Measurements from ENCODE around the gene FBXO21. TPM values are rescaled to one million over a fixed set of nuclear protein-coding genes. Genes with fewer than 3 reads are reported as not detected.

The FBXO21 gene
- total RNA-seq, 3 donors from 2014 or later: 64.0 to 99.0 (median 65.3) TPM

DNA sequence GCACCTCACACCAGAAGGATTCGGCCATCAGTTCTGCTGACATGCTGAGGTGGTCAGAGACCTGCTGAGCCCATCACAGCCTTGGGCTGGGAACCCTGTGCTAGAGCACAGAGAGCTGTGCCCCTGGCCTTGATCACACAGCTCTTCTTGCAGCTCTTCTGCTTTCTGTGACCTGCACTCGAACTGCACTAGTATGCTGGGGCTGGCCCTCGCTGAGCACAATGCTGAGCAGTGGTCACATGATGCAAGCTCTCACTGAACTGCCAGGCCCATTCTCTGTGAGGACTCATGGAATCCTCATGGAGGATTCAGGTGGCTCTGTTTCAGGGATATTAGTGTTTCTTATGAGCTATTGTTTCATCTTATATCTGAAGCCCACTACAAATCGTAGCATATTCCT, 22.5 kb downstream of the FBXO21 start:
- Histone ChIP-seq H3K27me3 (no peaks in the 10 kb centered on the region), H3K27ac (no peak overlapping the region), H3K9me3 (no peaks in the 10 kb centered on the region), H3K4me3 (no peak overlapping the region), H3K36me3 (no peaks in the 10 kb centered on the region), H3K4me1 (no peaks in the 10 kb centered on the region)
- no peak for DNase-seq (ENCODE audit: low spot score in 2 of 2)
- TF ChIP-seq POLR2AphosphoS5 (IDR thresholded peaks at IDR 0.05) (no peak), POLR2A (IDR thresholded peaks at IDR 0.05) (no peak)
- TF ChIP-seq, protein P1, sequence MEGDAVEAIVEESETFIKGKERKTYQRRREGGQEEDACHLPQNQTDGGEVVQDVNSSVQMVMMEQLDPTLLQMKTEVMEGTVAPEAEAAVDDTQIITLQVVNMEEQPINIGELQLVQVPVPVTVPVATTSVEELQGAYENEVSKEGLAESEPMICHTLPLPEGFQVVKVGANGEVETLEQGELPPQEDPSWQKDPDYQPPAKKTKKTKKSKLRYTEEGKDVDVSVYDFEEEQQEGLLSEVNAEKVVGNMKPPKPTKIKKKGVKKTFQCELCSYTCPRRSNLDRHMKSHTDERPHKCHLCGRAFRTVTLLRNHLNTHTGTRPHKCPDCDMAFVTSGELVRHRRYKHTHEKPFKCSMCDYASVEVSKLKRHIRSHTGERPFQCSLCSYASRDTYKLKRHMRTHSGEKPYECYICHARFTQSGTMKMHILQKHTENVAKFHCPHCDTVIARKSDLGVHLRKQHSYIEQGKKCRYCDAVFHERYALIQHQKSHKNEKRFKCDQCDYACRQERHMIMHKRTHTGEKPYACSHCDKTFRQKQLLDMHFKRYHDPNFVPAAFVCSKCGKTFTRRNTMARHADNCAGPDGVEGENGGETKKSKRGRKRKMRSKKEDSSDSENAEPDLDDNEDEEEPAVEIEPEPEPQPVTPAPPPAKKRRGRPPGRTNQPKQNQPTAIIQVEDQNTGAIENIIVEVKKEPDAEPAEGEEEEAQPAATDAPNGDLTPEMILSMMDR (IDR thresholded peaks at IDR 0.05): no peak
- intact Hi-C loops (cut with DNase I; ENCODE audit: low total_unique reads): no loop called here

DNA sequence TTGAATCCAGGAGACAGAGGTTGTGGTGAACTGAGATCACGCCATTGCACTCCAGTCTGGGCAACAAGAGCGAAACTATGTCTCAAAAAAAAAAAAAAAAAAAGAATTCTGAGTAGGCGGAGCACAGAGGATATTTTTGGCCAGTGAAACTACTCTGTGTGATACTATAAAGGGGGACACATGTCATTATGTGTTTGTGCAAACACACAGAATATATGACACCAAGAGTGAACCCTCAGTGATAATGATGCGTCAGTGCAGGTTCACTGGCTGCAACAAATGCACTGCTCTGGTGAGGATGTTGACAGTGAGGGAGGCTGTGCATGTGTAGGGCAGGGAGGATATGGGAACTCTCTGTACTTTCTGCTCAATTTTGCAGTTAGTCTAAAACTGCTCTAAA, 24.2 kb downstream of the FBXO21 start:
- H3K4me1 ChIP-seq: no peaks in the 10 kb centered on the region

DNA sequence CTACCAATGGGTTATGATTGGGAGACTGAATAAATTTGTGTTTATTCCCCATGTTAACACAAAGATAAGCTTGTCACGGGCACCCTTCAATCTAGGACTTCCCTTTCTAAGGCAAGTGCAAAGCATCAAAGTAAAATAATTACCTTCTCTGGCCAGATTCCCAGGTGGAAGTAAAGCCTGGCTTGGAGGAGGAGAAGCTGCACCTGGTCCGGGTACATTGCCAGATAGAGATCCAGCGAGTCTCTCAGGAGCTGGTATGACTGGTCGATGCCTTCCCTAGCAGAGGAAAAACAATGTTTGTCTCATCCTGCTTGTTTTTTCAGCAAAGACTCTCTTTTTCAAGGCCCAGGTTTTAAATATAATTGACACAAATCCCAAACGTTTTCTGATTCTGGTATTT, 24.9 kb downstream of the FBXO21 start:
- H3K36me3 ChIP-seq: no peaks in the 10 kb centered on the region
- intact Hi-C loops (cut with DNase I; ENCODE audit: low total_unique reads): no loop called here
- no peaks in the 10 kb centered on the region for H3K4me1 ChIP-seq
- DNase-seq (ENCODE audit: low spot score in 2 of 2): no peak
- H3K9me3 ChIP-seq: no peaks in the 10 kb centered on the region
- H3K4me3 ChIP-seq: no peak overlapping the region
- no peaks in the 10 kb centered on the region for H3K27me3 ChIP-seq
- no peak for TF ChIP-seq POLR2AphosphoS5 (IDR thresholded peaks at IDR 0.05)
- TF ChIP-seq POLR2A (IDR thresholded peaks at IDR 0.05): no peak
- TF ChIP-seq, protein P1 (IDR thresholded peaks at IDR 0.05): no peak
- H3K27ac ChIP-seq: no peak overlapping the region

More for the DNA sequence above, 24.2 kb downstream of the FBXO21 start:
- TF ChIP-seq POLR2A (IDR thresholded peaks at IDR 0.05) (no peak), POLR2AphosphoS5 (IDR thresholded peaks at IDR 0.05) (no peak)
- TF ChIP-seq, protein P1 (IDR thresholded peaks at IDR 0.05): no peak
- H3K9me3 ChIP-seq: no peaks in the 10 kb centered on the region
- no peak overlapping the region for H3K27ac ChIP-seq
- H3K36me3 ChIP-seq: no peaks in the 10 kb centered on the region
- H3K4me3 ChIP-seq: no peak overlapping the region
- intact Hi-C loops (cut with DNase I; ENCODE audit: low total_unique reads): no loop called here
- DNase-seq (ENCODE audit: low spot score in 2 of 2): no peak
- no peaks in the 10 kb centered on the region for H3K27me3 ChIP-seq

DNA sequence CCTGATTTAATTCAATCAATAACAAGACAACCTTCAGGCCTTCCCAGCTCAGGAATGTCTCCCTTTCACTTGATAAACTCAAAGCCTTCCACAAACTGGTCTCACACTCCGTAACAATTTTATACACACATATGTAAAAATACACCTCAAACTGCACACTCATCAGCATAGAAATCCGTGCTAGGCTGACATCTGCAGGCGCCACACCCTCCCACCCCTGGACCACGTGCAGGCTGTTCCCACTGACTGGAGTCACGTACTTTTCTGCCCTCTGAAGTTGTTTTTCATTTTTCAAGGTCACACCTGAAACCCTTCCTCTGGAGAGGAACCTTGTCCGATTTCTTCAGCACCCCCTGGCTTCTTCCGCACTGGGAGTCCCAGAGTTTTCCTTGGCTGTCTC, 27.6 kb downstream of the FBXO21 start:
- H3K4me3 ChIP-seq: no peak overlapping the region
- TF ChIP-seq POLR2A (IDR thresholded peaks at IDR 0.05): no peak
- TF ChIP-seq, protein P1 (IDR thresholded peaks at IDR 0.05): no peak
- TF ChIP-seq POLR2AphosphoS5 (IDR thresholded peaks at IDR 0.05): no peak
- intact Hi-C loops (cut with DNase I; ENCODE audit: low total_unique reads): no loop called here
- H3K9me3 ChIP-seq: no peaks in the 10 kb centered on the region
- H3K4me1 ChIP-seq: no peaks in the 10 kb centered on the region
- H3K36me3 ChIP-seq: no peaks in the 10 kb centered on the region
- no peak overlapping the region for H3K27ac ChIP-seq
- no peak for DNase-seq (ENCODE audit: low spot score in 2 of 2)
- no peaks in the 10 kb centered on the region for H3K27me3 ChIP-seq

DNA sequence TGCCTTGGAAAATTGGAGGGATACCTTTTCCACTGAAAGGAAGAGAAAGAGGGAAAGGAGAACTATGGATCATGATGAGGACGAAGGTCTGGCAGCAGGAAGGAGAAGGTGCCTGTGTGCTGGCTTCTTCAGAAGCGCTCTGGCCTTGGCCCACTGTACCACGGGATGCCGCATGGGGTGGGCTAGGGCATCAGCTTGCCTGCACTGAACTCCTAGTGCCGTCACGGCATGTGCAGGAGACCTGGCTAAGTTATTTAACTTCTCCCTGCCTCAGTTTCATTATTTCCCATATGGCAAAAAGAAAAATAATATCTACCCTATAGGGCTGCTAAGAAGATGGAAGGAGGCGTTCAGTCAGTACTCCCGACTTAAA, 28.1 kb downstream of the FBXO21 start:
- H3K36me3 ChIP-seq: no peaks in the 10 kb centered on the region
- no peaks in the 10 kb centered on the region for H3K27me3 ChIP-seq
- TF ChIP-seq POLR2AphosphoS5 (IDR thresholded peaks at IDR 0.05): no peak
- TF ChIP-seq, protein P1 (IDR thresholded peaks at IDR 0.05): no peak
- no peaks in the 10 kb centered on the region for H3K4me1 ChIP-seq
- intact Hi-C loops (cut with DNase I; ENCODE audit: low total_unique reads): no loop called here
- H3K27ac ChIP-seq: no peak overlapping the region
- DNase-seq (ENCODE audit: low spot score in 2 of 2): no peak
- no peaks in the 10 kb centered on the region for H3K9me3 ChIP-seq
- H3K4me3 ChIP-seq: no peak overlapping the region
